NCI-H1694 (cell line): ENCODE data around the gene TRIM39.
"Not testable (repeated sequence)": the region's sequence is repeated elsewhere in the genome, so short reads cannot be mapped to it uniquely, and the experiment has no call there.

Experiments used
- DNase-seq: peaks from one replicate; lab custom pipeline; 2025; lab: John Stamatoyannopoulos, UW

TRIM39 gene

GRCh38 chr6:30363459-30363858, 36.7 kb downstream of the TRIM39 start:
- DNase-seq = no peak

GRCh38 chr6:30364591-30364990, 37.9 kb downstream of the TRIM39 start:
- no peak for DNase-seq

- not testable (repeated sequence) for DNase-seq
These were observed 42.6 kb downstream of the TRIM39 start for GRCh38 chr6:30369280-30369679.

GRCh38 chr6:30378290-30378937, 51.7 kb downstream of the TRIM39 start:
- no peak for DNase-seq

GRCh38 chr6:30380464-30380863, 53.7 kb downstream of the TRIM39 start:
- DNase-seq = no peak

GRCh38 chr6:30386166-30386565, 59.4 kb downstream of the TRIM39 start:
- DNase-seq = no peak

- no peak for DNase-seq
These were observed 64.5 kb downstream of the TRIM39 start for GRCh38 chr6:30391240-30391639.
